Measurements from ENCODE around the gene FBXO44.

DNA sequence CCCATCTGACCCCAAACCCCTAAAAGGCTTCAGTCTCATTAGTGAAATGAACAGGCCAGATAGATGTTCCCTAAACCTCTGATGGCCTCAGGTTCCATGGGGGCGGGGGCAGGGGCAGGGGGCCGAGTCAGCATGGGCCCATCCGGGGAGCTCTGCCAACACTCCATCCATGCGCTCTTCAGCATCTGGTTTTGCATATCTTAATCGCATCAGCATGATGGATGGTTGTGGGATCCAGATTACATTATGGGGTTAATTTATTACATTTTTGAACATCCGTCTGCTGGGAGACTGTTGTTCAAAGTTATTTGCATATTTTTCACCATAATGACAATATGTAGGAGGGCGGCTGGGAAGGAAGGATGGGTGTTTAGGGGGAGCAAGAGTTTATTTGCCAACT lies 29.4 kb downstream of the FBXO44 start:
- TF ChIP-seq, protein P1, sequence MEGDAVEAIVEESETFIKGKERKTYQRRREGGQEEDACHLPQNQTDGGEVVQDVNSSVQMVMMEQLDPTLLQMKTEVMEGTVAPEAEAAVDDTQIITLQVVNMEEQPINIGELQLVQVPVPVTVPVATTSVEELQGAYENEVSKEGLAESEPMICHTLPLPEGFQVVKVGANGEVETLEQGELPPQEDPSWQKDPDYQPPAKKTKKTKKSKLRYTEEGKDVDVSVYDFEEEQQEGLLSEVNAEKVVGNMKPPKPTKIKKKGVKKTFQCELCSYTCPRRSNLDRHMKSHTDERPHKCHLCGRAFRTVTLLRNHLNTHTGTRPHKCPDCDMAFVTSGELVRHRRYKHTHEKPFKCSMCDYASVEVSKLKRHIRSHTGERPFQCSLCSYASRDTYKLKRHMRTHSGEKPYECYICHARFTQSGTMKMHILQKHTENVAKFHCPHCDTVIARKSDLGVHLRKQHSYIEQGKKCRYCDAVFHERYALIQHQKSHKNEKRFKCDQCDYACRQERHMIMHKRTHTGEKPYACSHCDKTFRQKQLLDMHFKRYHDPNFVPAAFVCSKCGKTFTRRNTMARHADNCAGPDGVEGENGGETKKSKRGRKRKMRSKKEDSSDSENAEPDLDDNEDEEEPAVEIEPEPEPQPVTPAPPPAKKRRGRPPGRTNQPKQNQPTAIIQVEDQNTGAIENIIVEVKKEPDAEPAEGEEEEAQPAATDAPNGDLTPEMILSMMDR (IDR thresholded peaks at IDR 0.05; ENCODE audit: low read depth, low read length, poor library complexity, severe bottlenecking), result no peak
- TF ChIP-seq EZH2phosphoT487 (IDR thresholded peaks at IDR 0.05; ENCODE audit: borderline replicate concordance, low read length), result no peak

All from DOHH2 (cell line).